ENCODE data around the gene EDIL3. TPM values are rescaled to one million over a fixed set of nuclear protein-coding genes. Genes with fewer than 3 reads are reported as not detected.

The EDIL3 gene
- total and polyA plus RNA-seq, 2 donors (not counting 3 experiments of a cell fraction or from before 2014, with no cell fraction given) = 9.1 to 28.8 TPM

DNA sequence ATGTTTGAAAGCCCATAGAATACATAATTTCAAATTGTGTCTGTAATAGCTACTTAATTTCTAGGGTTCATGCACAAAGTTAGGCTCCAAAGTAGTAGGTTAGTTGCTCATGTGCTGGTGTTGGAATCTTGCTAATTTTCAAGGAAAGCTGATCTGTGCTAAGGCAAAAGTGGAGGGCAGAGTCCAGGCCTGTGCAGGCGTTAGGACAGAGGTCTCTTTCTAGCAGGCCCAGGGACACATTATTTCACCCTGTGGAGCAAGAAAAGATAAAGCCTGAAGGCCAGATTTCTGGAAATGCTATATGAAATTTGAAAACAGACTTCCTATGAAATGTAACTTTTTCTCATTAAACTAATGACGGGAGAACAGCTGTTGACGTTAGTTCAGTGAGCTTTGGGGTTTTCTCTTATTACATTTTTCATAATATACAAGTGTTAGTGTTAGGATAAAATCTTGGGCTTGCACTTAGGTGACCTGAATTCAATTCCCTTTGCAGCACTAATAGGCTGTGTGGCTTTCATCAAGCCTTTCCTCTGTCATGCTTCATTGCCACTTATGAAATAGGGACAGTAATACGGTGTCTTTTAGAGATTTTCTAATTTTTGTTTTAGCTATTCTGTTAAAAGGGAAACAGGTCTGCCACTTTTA lies 467.3 kb downstream of the EDIL3 start:
- dilution Hi-C loops (cut with MboI; ENCODE audit: extremely low pct_ligation_motif_present, low sequenced_read_pairs) = no loop called here

More for the DNA sequence above, 467.3 kb downstream of the EDIL3 start:
- Histone ChIP-seq H3K27ac (ENCODE audit: insufficient read depth, low read depth, low read length) (no peak overlapping the region), H3K79me2 (ENCODE audit: control insufficient read depth, insufficient read depth, low read length) (no peaks in the 10 kb centered on the region), H3K4me2 (ENCODE audit: insufficient read depth, low read length) (no peak overlapping the region), H3K27me3 (ENCODE audit: control insufficient read depth in 2 of 2, insufficient read depth in 2 of 2, low read length in 2 of 2) (no peaks in the 10 kb centered on the region), H3K9me3 (replicated peaks; ENCODE audit: control insufficient read depth, insufficient read depth, low read length) (no peaks in the 10 kb centered on the region), H3K4me1 (ENCODE audit: control insufficient read depth, extremely low read depth, insufficient read depth, low read length) (peaks cover 37% of the 10 kb centered on the region), H2AFZ (ENCODE audit: low read depth, low read length) (no peak overlapping the region), H4K20me1 (replicated peaks; ENCODE audit: control insufficient read depth, extremely low read depth, insufficient read depth, low read length) (no peaks in the 10 kb centered on the region), H3K9me1 (replicated peaks; ENCODE audit: control insufficient read depth, extremely low read depth, insufficient read depth, low read length) (no peaks in the 10 kb centered on the region), H3K9ac (replicated peaks; ENCODE audit: extremely low read depth, insufficient read depth, low read length) (no peak overlapping the region), H3K4me3 (replicated peaks in 1 of 3; ENCODE audit: insufficient read depth in 1 of 3, low read depth in 1 of 3, low read length in 3 of 3) (no peak overlapping the region), H3K36me3 (ENCODE audit: control insufficient read depth in 2 of 2, extremely low read depth in 1 of 2, insufficient read depth in 2 of 2, low read length in 2 of 2) (no peaks in the 10 kb centered on the region)
- FAIRE-seq = no peak
- TF ChIP-seq POLR2AphosphoS5 (IDR thresholded peaks at IDR 0.05; ENCODE audit: insufficient read depth, low read depth, low read length) (no peak), GATA2 (IDR thresholded peaks at IDR 0.05; ENCODE audit: insufficient read depth, insufficient read length, low read depth, low read length) (no peak), EZH2 (IDR thresholded peaks at IDR 0.05; ENCODE audit: borderline replicate concordance, low read depth, low read length, severe bottlenecking) (no peak), POLR2A (IDR thresholded peaks at IDR 0.05; ENCODE audit: low read depth, low read length) (no peak), JUN (IDR thresholded peaks at IDR 0.05; ENCODE audit: borderline replicate concordance, insufficient read depth, insufficient read length, low read depth) (no peak), FOS (IDR thresholded peaks at IDR 0.05; ENCODE audit: borderline replicate concordance, insufficient read depth, low read length) (no peak), MYC (IDR thresholded peaks at IDR 0.05; ENCODE audit: low read depth, low read length) (no peak)
- TF ChIP-seq, protein P1, sequence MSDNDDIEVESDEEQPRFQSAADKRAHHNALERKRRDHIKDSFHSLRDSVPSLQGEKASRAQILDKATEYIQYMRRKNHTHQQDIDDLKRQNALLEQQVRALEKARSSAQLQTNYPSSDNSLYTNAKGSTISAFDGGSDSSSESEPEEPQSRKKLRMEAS (IDR thresholded peaks at IDR 0.05; ENCODE audit: insufficient read depth, insufficient read length) = no peak
- TF ChIP-seq, protein P2, sequence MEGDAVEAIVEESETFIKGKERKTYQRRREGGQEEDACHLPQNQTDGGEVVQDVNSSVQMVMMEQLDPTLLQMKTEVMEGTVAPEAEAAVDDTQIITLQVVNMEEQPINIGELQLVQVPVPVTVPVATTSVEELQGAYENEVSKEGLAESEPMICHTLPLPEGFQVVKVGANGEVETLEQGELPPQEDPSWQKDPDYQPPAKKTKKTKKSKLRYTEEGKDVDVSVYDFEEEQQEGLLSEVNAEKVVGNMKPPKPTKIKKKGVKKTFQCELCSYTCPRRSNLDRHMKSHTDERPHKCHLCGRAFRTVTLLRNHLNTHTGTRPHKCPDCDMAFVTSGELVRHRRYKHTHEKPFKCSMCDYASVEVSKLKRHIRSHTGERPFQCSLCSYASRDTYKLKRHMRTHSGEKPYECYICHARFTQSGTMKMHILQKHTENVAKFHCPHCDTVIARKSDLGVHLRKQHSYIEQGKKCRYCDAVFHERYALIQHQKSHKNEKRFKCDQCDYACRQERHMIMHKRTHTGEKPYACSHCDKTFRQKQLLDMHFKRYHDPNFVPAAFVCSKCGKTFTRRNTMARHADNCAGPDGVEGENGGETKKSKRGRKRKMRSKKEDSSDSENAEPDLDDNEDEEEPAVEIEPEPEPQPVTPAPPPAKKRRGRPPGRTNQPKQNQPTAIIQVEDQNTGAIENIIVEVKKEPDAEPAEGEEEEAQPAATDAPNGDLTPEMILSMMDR (IDR thresholded peaks at IDR 0.05; ENCODE audit: extremely low read depth in 1 of 2, insufficient read depth in 1 of 2, low read depth in 1 of 2, low read length in 2 of 2) = no peak
- no TSS peak for BruUV-seq (replicated peaks)
- POLR2A ChIA-PET = no interaction called here
- DNase-seq (ENCODE audit: low read depth, low spot score) = no peak
- intact Hi-C loops (cut with micrococcal nuclease) = no loop called here
- CTCF ChIA-PET = interaction anchor here (0.5 to 1.9 kb wide), 4 partner anchors 10 to 191 kb away, joined by 3 to 15 read pairs (median 4); no protein-coding TSS in a partner anchor
